Spleen (tissue), 11 donors: ENCODE measurements around the gene PRSS22. TPM values are rescaled to one million over a fixed set of nuclear protein-coding genes. Genes with fewer than 3 reads are reported as not detected.

ENCODE experiments used
- DNase-seq: peaks from one replicate; pipeline ENCODE4 v3.0.0-alpha.2; 2020
- H3K27ac ChIP-seq, 8 donors: fragments of 200-600 bp; sonication (generic) in 7 of 8; 1 replicate in 4 of 8; 2 replicates in 4 of 8; pipeline versions ENCODE4 v1.5.0 to v1.8.0; 2016 to 2021; ENCODE audit warnings: inconsistent platforms in 4 of 8, mild to moderate bottlenecking in 4 of 8, moderate library complexity in 1 of 8
- H3K27me3 ChIP-seq, 7 donors: fragments of 200-600 bp; sonication (generic) in 6 of 7; replicated peaks in 1 of 7; 1 replicate in 4 of 7; 2 replicates in 3 of 7; pipeline versions ENCODE4 v1.5.0 to v1.8.0; 2016 to 2021; ENCODE audit warnings: inconsistent platforms in 3 of 7, mild to moderate bottlenecking in 1 of 7
- H3K36me3 ChIP-seq, 6 donors: fragments of 200-600 bp; sonication (generic) in 5 of 6; 1 replicate in 4 of 6; 2 replicates in 2 of 6; pipeline versions ENCODE4 v1.5.0 to v1.8.0; 2016 to 2021; ENCODE audit warnings: inconsistent platforms in 2 of 6
- H3K4me1 ChIP-seq, 6 donors: fragments of 200-600 bp; sonication (generic) in 5 of 6; 1 replicate in 3 of 6; 2 replicates in 3 of 6; pipeline versions ENCODE4 v1.5.0 to v1.8.0; 2016 to 2021; ENCODE audit warnings: inconsistent platforms in 3 of 6
- H3K4me3 ChIP-seq, 8 donors: fragments of 200-600 bp; sonication (generic) in 7 of 8; 1 replicate in 4 of 8; 2 replicates in 4 of 8; pipeline versions ENCODE4 v1.5.0 to v1.8.0; 2016 to 2021; ENCODE audit warnings: inconsistent platforms in 4 of 8, mild to moderate bottlenecking in 4 of 8, moderate library complexity in 2 of 8
- H3K9me3 ChIP-seq, 8 donors: fragments of 200-600 bp; sonication (generic) in 7 of 8; 1 replicate in 4 of 8; 2 replicates in 4 of 8; pipeline versions ENCODE4 v1.5.0 to v1.8.0; 2016 to 2021; ENCODE audit warnings: inconsistent platforms in 4 of 8
- POLR2A ChIP-seq, 3 donors: fragments of 450-650 bp; IDR thresholded peaks; one replicate each; pipeline ENCODE4 v1.5.1; 2017; ENCODE audit warnings: antibody characterized with exemption in 3 of 3, mild to moderate bottlenecking in 1 of 3
- POLR2AphosphoS5 ChIP-seq, 3 donors: sonication (generic); formaldehyde crosslinking; IDR thresholded peaks; one replicate each; pipeline ENCODE4 v1.5.1; 2017; ENCODE audit warnings: antibody characterized with exemption in 3 of 3
- WGBS, 5 donors: extraction: QIAGEN DNeasy Blood & Tissue Kit in 3 of 5; methylation state at CpG; one replicate each; pipeline versions ENCODE4 v1.1.5 to v1.1.7; 2013 to 2018; 5-methylcytosine and 5-hydroxymethylcytosine counted together
- intact Hi-C: fragments of 100-400 bp; cut with DNase I; formaldehyde crosslinking; loops from one replicate; pipeline ENCODE4 v1.15.0; 2023; ENCODE audit warnings: low total_unique reads
- polyA plus RNA-seq, 3 donors: library from polyadenylated mRNA; stranded (reverse); fragments of 200-250 nt; gene quantifications; one replicate each; pipeline ENCODE4 v1.2.1, GENCODE V29; 2013
- total RNA-seq, 7 donors: library from RNA; depleted of rRNA in 3 of 7; stranded (reverse); fragments of >200 nt in 3 of 7; fragmentation: NEBNext Ultra II Directional in 4 of 7; extraction: Animal tissue kit (Norgen Biotek cat#: 25700) in 4 of 7; gene quantifications; one replicate each; pipeline versions ENCODE4 v1.1.0 to v1.2.1, GENCODE V29; 2016 to 2021
- TF ChIP-seq, protein P1 (sequence below), 11 experiments: fragments of 200-600 bp in 7 of 11; fragments of 450-650 bp in 4 of 11; sonication (generic) in 4 of 11; IDR thresholded peaks in 8 of 11; conservative IDR thresholded peaks in 3 of 11; 1 replicate in 7 of 11; 2 replicates in 4 of 11; pipeline versions ENCODE4 v1.4.0 to v1.8.0; 2016 to 2021; ENCODE audit warnings: antibody characterized with exemption in 11 of 11, inconsistent platforms in 4 of 11, mild to moderate bottlenecking in 1 of 11
- donor health status: healthy with polysubstance abuse.
- donor health status: DM: no; HTN: no; CAD: no; lungs with moderate emphysema.
- donor health status: DM: no; HTN: no; CAD: no.
- donor health status: Bipolar disorder and iron deficiency.
- donor health status: healthy.
- donor health status: DM: no; HTN: no; CAD: no.
- donor health status: DM: yes; HTN: yes; CAD: no.

Gene PRSS22
- total and polyA plus RNA-seq, 10 donors = 0.19 to 0.60 (median 0.33) TPM; not detected in 7

DNA sequence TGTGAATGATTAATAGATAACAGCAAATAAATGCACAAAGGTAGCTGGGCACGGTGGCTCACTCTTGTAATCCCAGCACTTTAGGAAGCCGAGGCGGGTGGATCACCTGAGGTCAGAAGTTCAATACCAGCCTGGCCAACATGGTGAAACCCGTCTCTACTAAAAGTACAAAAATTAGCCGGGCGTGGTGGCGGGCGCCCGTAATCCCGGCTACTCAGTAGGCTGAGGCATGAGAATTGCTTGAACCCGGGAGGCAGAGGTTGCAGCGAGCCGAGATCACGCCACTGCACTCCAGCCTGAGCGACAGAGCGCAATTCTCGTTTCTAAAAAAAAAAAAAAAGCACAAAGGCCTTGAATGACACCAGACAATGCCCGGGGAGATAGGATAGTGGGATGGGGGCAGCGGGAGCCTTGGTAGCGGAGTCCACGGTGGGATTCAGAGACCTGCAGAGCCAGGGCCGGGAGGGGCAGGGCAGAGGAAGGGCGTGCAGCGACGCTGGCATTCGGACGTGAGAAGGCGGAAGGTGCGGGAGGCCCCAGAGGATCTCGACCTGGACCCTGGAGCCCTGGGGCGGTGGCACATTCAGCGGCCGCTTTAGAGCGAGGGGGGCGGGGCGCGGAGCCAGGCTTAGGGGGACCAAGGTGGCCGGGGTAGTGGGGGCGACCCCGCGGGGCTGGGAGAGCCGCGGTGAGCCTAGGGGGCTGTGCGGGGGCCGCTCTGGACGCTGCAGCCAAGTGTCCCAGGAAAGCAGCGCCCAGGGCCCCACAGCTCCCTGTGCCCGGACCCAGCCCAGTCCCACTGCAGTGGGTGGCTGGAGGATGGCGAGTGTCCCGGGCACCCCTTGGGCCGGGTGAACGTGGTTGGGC, 24.0 kb upstream of the PRSS22 start:
- intact Hi-C loops = no loop called here
- Histone ChIP-seq H3K36me3 (no peaks in the 10 kb centered on the region), H3K4me3 (peak overlapping the region; percentile 59 to 87 (median 75)), H3K4me1 (peaks cover 6 to 32% (median 15%) of the 10 kb centered on the region in 6 donors), H3K27me3 (no peaks in the 10 kb centered on the region), H3K27ac (peak overlapping the region; percentile 84 to 96 (median 94)), H3K9me3 (peaks cover 0 to 7% (median 2%) of the 10 kb centered on the region in 8 donors)
- TF ChIP-seq, protein P1, sequence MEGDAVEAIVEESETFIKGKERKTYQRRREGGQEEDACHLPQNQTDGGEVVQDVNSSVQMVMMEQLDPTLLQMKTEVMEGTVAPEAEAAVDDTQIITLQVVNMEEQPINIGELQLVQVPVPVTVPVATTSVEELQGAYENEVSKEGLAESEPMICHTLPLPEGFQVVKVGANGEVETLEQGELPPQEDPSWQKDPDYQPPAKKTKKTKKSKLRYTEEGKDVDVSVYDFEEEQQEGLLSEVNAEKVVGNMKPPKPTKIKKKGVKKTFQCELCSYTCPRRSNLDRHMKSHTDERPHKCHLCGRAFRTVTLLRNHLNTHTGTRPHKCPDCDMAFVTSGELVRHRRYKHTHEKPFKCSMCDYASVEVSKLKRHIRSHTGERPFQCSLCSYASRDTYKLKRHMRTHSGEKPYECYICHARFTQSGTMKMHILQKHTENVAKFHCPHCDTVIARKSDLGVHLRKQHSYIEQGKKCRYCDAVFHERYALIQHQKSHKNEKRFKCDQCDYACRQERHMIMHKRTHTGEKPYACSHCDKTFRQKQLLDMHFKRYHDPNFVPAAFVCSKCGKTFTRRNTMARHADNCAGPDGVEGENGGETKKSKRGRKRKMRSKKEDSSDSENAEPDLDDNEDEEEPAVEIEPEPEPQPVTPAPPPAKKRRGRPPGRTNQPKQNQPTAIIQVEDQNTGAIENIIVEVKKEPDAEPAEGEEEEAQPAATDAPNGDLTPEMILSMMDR (IDR thresholded peaks at IDR 0.05 in 8 of 11, conservative IDR thresholded peaks at IDR 0.05 in 3 of 11) = no peak
- TF ChIP-seq POLR2AphosphoS5 (IDR thresholded peaks at IDR 0.05) = peak in 1 of 3 donors; percentile 11
- peak; percentile 92 for DNase-seq
- 5 to 9% (median 5%) methylated on average over 34 to 52 of the region's 52 CpGs for WGBS, 5 donors

GRCh38 chr16:2879854-2880508, 22.0 kb upstream of the PRSS22 start:
- 88 to 94% (median 91%) methylated on average over 6 of the region's 6 CpGs for WGBS, 5 donors
- DNase-seq = peak; percentile 59
- no peak overlapping the region for H3K4me3 ChIP-seq
- peaks cover 0 to 7% (median 2%) of the 10 kb centered on the region in 8 donors for H3K9me3 ChIP-seq
- no peak for TF ChIP-seq POLR2A (IDR thresholded peaks at IDR 0.05)
- TF ChIP-seq POLR2AphosphoS5 (IDR thresholded peaks at IDR 0.05) = no peak
- TF ChIP-seq, protein P1 (IDR thresholded peaks at IDR 0.05 in 8 of 11, conservative IDR thresholded peaks at IDR 0.05 in 3 of 11) = no peak
- H3K27me3 ChIP-seq = peaks cover 0 to 5% (median 0%) of the 10 kb centered on the region in 7 donors
- H3K4me1 ChIP-seq = peaks cover 6 to 38% (median 15%) of the 10 kb centered on the region in 6 donors
- intact Hi-C loops = loop anchor here (5.0 kb wide), 1 partner anchor 32 kb away; the partner anchor contains the start of gene FLYWCH1
- H3K27ac ChIP-seq = no peak overlapping the region
- H3K36me3 ChIP-seq = no peaks in the 10 kb centered on the region

DNA sequence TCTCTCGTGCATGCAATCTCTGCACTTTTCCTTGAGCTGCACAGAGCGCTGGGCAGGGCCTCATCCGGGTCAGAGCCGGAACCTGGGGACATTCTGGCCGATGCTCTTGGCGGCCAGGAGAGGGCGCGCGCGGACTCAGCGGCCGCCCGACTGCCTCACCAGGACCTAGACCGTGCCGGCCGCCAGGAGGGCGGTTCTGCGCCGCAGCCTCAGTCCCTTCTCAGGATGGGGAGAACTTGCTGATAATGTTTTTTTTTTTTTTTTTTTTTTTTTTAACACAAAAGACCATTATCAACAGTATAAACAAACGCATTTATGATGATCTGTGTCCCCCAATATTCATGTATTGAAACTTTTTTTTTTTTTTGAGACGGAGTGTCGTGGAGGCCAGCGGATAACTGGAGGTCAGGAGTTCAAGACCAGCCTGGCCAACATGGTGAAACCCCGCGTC, 17.0 kb upstream of the PRSS22 start:
- intact Hi-C loops = loop anchor here (5.0 kb wide), 2 partner anchors 37 to 47 kb away; partner anchors contain the start of gene FLYWCH1
- peak; percentile 95 for DNase-seq
- H3K27ac ChIP-seq = peak overlapping the region in 4 of 8 donors; percentile 15 to 50 (median 26)

More for the DNA sequence above, 17.0 kb upstream of the PRSS22 start:
- no peak overlapping the region for H3K4me3 ChIP-seq
- TF ChIP-seq POLR2AphosphoS5 (IDR thresholded peaks at IDR 0.05) (peak; percentile 64 to 86 (median 81)), POLR2A (IDR thresholded peaks at IDR 0.05) (no peak)
- TF ChIP-seq, protein P1 (IDR thresholded peaks at IDR 0.05 in 8 of 11, conservative IDR thresholded peaks at IDR 0.05 in 3 of 11) = peak; percentile 92 to 99 (median 96)
- WGBS, 5 donors = 10 to 14% (median 12%) methylated on average over 25 of the region's 25 CpGs
- peaks cover 0 to 5% (median 0%) of the 10 kb centered on the region in 7 donors for H3K27me3 ChIP-seq
- no peaks in the 10 kb centered on the region for H3K36me3 ChIP-seq
- H3K9me3 ChIP-seq = peaks cover 0 to 5% (median 2%) of the 10 kb centered on the region in 8 donors
- peaks cover 0 to 28% (median 13%) of the 10 kb centered on the region in 6 donors for H3K4me1 ChIP-seq
